ENCODE data around the gene BUD31.
A peak's percentile ranks its signal among the peaks of the same experiment; 100 is the strongest.
"Not testable (repeated sequence)": the region's sequence is repeated elsewhere in the genome, so short reads cannot be mapped to it uniquely, and the experiment has no call there.

BUD31 gene

GRCh38 chr7:99422625-99423024, 13.9 kb downstream of the BUD31 start:
- no peak overlapping the region for H3K4me3 ChIP-seq (ENCODE audit: low read depth, low read length)

GRCh38 chr7:99424932-99425730, 16.4 kb downstream of the BUD31 start:
- no peak for DNase-seq (ENCODE audit: low read depth)
- no peak overlapping the region for H3K4me3 ChIP-seq (ENCODE audit: low read depth, low read length)

More at GRCh38 chr7:99422625-99423024, 13.9 kb downstream of the BUD31 start:
- DNase-seq (ENCODE audit: low read depth): no peak

GRCh38 chr7:99428972-99429566, 20.3 kb downstream of the BUD31 start:
- no peak for DNase-seq (ENCODE audit: low read depth)
- H3K4me3 ChIP-seq (ENCODE audit: low read depth, low read length): no peak overlapping the region

GRCh38 chr7:99429756-99430155, 21.0 kb downstream of the BUD31 start:
- DNase-seq (ENCODE audit: low read depth): no peak
- no peak overlapping the region for H3K4me3 ChIP-seq (ENCODE audit: low read depth, low read length)

- DNase-seq (ENCODE audit: low read depth); H3K4me3 ChIP-seq (ENCODE audit: low read depth, low read length): not testable (repeated sequence)
Observed at GRCh38 chr7:99431756-99432540, 23.2 kb downstream of the BUD31 start.

- no peak for DNase-seq (ENCODE audit: low read depth)
- H3K4me3 ChIP-seq (ENCODE audit: low read depth, low read length): no peak overlapping the region
Observed at GRCh38 chr7:99433158-99433557, 24.4 kb downstream of the BUD31 start.

- peak overlapping the region; percentile 92 for H3K4me3 ChIP-seq (ENCODE audit: low read depth, low read length)
- no peak for DNase-seq (ENCODE audit: low read depth)
Observed at GRCh38 chr7:99437946-99438572, 29.3 kb downstream of the BUD31 start.

GRCh38 chr7:99438573-99439480, 30.1 kb downstream of the BUD31 start, which contains the start of the genes CPSF4 and PTCD1:
CPSF4 (plus strand) TSS chr7:99438943; CDS start chr7:99439083, 140 bp downstream.
PTCD1 (minus strand) TSS chr7:99438798; CDS start chr7:99435242, 3,556 bp downstream.
- peak within 1 kb of the TSS; percentile 92 for H3K4me3 ChIP-seq (ENCODE audit: low read depth, low read length)
- DNase-seq (ENCODE audit: low read depth): peak; percentile 83

GRCh38 chr7:99440195-99440594, 31.4 kb downstream of the BUD31 start:
- H3K4me3 ChIP-seq (ENCODE audit: low read depth, low read length): peak overlapping the region; percentile 92
- DNase-seq (ENCODE audit: low read depth): no peak

GRCh38 chr7:99446096-99446495, 37.3 kb downstream of the BUD31 start:
- DNase-seq (ENCODE audit: low read depth): no peak
- no peak overlapping the region for H3K4me3 ChIP-seq (ENCODE audit: low read depth, low read length)

- H3K4me3 ChIP-seq (ENCODE audit: low read depth, low read length): no peak overlapping the region
Observed at GRCh38 chr7:99447943-99448342, 39.2 kb downstream of the BUD31 start.

GRCh38 chr7:99448855-99449254, 40.1 kb downstream of the BUD31 start:
- DNase-seq (ENCODE audit: low read depth): no peak
- no peak overlapping the region for H3K4me3 ChIP-seq (ENCODE audit: low read depth, low read length)

More at GRCh38 chr7:99447943-99448342, 39.2 kb downstream of the BUD31 start:
- no peak for DNase-seq (ENCODE audit: low read depth)

GRCh38 chr7:99449326-99449725, 40.6 kb downstream of the BUD31 start:
- no peak overlapping the region for H3K4me3 ChIP-seq (ENCODE audit: low read depth, low read length)
- DNase-seq (ENCODE audit: low read depth): no peak

- no peak for DNase-seq (ENCODE audit: low read depth)
Observed at GRCh38 chr7:99451936-99452335, 43.2 kb downstream of the BUD31 start.

GRCh38 chr7:99452541-99452940, 43.8 kb downstream of the BUD31 start:
- no peak overlapping the region for H3K4me3 ChIP-seq (ENCODE audit: low read depth, low read length)
- DNase-seq (ENCODE audit: low read depth): no peak

More at GRCh38 chr7:99451936-99452335, 43.2 kb downstream of the BUD31 start:
- no peak overlapping the region for H3K4me3 ChIP-seq (ENCODE audit: low read depth, low read length)

- no peak overlapping the region for H3K4me3 ChIP-seq (ENCODE audit: low read depth, low read length)
- no peak for DNase-seq (ENCODE audit: low read depth)
Observed at GRCh38 chr7:99453105-99453504, 44.3 kb downstream of the BUD31 start.

GRCh38 chr7:99455874-99456273, 47.1 kb downstream of the BUD31 start:
- H3K4me3 ChIP-seq (ENCODE audit: low read depth, low read length): no peak overlapping the region
- DNase-seq (ENCODE audit: low read depth): no peak

GRCh38 chr7:99456288-99456687, 47.5 kb downstream of the BUD31 start:
- DNase-seq (ENCODE audit: low read depth): no peak

More at GRCh38 chr7:99456288-99456687, 47.5 kb downstream of the BUD31 start:
- no peak overlapping the region for H3K4me3 ChIP-seq (ENCODE audit: low read depth, low read length)
